Neural cell (in vitro differentiated cells): Measurements from ENCODE around the gene CA6. TPM values are rescaled to one million over a fixed set of nuclear protein-coding genes. Genes with fewer than 3 reads are reported as not detected.

Experiments
- H2AFZ ChIP-seq: fragments of 200-600, 300-800 bp; sonication (generic), shearing (Covaris generic); 2 replicates; pipeline ENCODE4 v1.6.0; 2014; ENCODE audit warnings: low read depth, mild to moderate bottlenecking, antibody characterized with exemption, low read length, moderate library complexity
- H3F3A ChIP-seq: fragments of 200-600 bp; shearing (Covaris generic); 2 replicates; pipeline ENCODE4 v1.6.1; 2016; ENCODE audit warnings: mild to moderate bottlenecking, moderate library complexity, mixed read lengths, antibody characterized with exemption, low read length; ENCODE audit not compliant: insufficient read depth, poor library complexity, severe bottlenecking
- H3K27ac ChIP-seq: fragments of 200-600, 300-800 bp; sonication (generic), shearing (Covaris generic); 2 replicates; pipeline ENCODE4 v1.5.1; 2014; ENCODE audit warnings: mild to moderate bottlenecking, low read length, moderate library complexity
- H3K27me3 ChIP-seq: fragments of 300-800, 200-600 bp; sonication (generic), shearing (Covaris generic); 2 replicates; pipeline ENCODE4 v1.6.0; 2014; ENCODE audit warnings: mild to moderate bottlenecking, low read depth, low read length, moderate library complexity; ENCODE audit not compliant: insufficient read depth
- H3K36me3 ChIP-seq: fragments of 300-800, 200-600 bp; sonication (generic), shearing (Covaris generic); 2 replicates; pipeline ENCODE4 v1.5.1; 2014; ENCODE audit warnings: mild to moderate bottlenecking, antibody characterized with exemption, low read length, moderate library complexity; ENCODE audit not compliant: insufficient read depth
- H3K4me2 ChIP-seq: fragments of 300-800, 200-600 bp; sonication (generic), shearing (Covaris generic); 2 replicates; pipeline ENCODE4 v1.6.0; 2014; ENCODE audit warnings: mild to moderate bottlenecking, low read length
- H3K4me3 ChIP-seq: fragments of 300-800, 200-600 bp; sonication (generic), shearing (Covaris generic); 2 replicates; pipeline ENCODE4 v1.5.1; 2014; ENCODE audit warnings: mild to moderate bottlenecking, low read length, moderate library complexity
- H3K79me2 ChIP-seq: fragments of 200-600 bp; shearing (Covaris generic); replicated peaks from 2 replicates; pipeline ENCODE4 v1.6.0; 2014; ENCODE audit warnings: mild to moderate bottlenecking, low read length, moderate library complexity; ENCODE audit not compliant: insufficient read depth
- H3K9ac ChIP-seq: fragments of 300-800, 200-600 bp; sonication (generic), shearing (Covaris generic); 2 replicates; pipeline ENCODE4 v1.6.1; 2016; ENCODE audit warnings: mild to moderate bottlenecking, low read length, mixed read lengths
- H3K9me2 ChIP-seq: fragments of 200-600 bp; shearing (Covaris generic); 2 replicates; pipeline ENCODE4 v1.6.1; 2016; ENCODE audit warnings: mild to moderate bottlenecking, low read length, mixed read lengths; ENCODE audit not compliant: insufficient read depth
- H3K9me3 ChIP-seq: fragments of 200-600, 300-800 bp; sonication (generic), shearing (Covaris generic); 2 replicates; pipeline ENCODE4 v1.6.1; 2016; ENCODE audit warnings: mild to moderate bottlenecking, mixed run types, low read length, moderate library complexity, mixed read lengths
- H4K20me1 ChIP-seq: fragments of 200-600 bp; shearing (Covaris generic); 2 replicates; pipeline ENCODE4 v1.6.1; 2016; ENCODE audit warnings: mild to moderate bottlenecking, mixed run types; ENCODE audit not compliant: insufficient read depth
- EP300 ChIP-seq: fragments of 450-650 bp; conservative IDR thresholded peaks from 2 replicates; pipeline ENCODE4 v1.6.1; 2014; ENCODE audit warnings: antibody characterized with exemption, mild to moderate bottlenecking, moderate library complexity; ENCODE audit not compliant: poor library complexity, severe bottlenecking
- EZH2 ChIP-seq: fragments of 200-600, 300-800 bp; shearing (Covaris generic), sonication (generic); IDR thresholded peaks from 2 replicates; pipeline ENCODE4 v1.6.1; 2014; ENCODE audit warnings: antibody characterized with exemption, low read length, borderline replicate concordance, mild to moderate bottlenecking; ENCODE audit not compliant: insufficient read depth, poor library complexity, severe bottlenecking
- MXI1 ChIP-seq: fragments of 450-650 bp; conservative IDR thresholded peaks from 2 replicates; pipeline ENCODE4 v1.6.1; 2014; ENCODE audit warnings: antibody characterized with exemption, mild to moderate bottlenecking; ENCODE audit not compliant: poor library complexity, severe bottlenecking
- POLR2AphosphoS5 ChIP-seq: IDR thresholded peaks from 2 replicates; pipeline ENCODE4 v1.6.1; 2012
- RAD21 ChIP-seq: fragments of 450-650 bp; conservative IDR thresholded peaks from 2 replicates; pipeline ENCODE4 v1.6.1; 2014; ENCODE audit warnings: antibody characterized with exemption, mild to moderate bottlenecking, moderate library complexity
- REST ChIP-seq: IDR thresholded peaks from 2 replicates; pipeline ENCODE4 v1.6.1; 2012; ENCODE audit warnings: borderline replicate concordance
- SMC3 ChIP-seq: fragments of 450-650 bp; conservative IDR thresholded peaks from 2 replicates; pipeline ENCODE4 v1.6.1; 2014; ENCODE audit warnings: antibody characterized with exemption, mild to moderate bottlenecking, moderate library complexity; ENCODE audit not compliant: poor library complexity
- TAF1 ChIP-seq: IDR thresholded peaks from 2 replicates; pipeline ENCODE4 v1.6.1; 2012; ENCODE audit warnings: low read depth
- polyA plus RNA-seq: library from polyadenylated mRNA; depleted of rRNA; stranded (reverse); fragments of >200 nt; gene quantifications from 2 replicates; pipeline ENCODE4 v1.2.3, GENCODE V29; 2014
- TF ChIP-seq, protein P1 (sequence below): fragments of 450-650 bp; IDR thresholded peaks from 2 replicates; pipeline ENCODE4 v1.5.1; 2014; ENCODE audit warnings: antibody characterized with exemption, mild to moderate bottlenecking, moderate library complexity; ENCODE audit not compliant: poor library complexity, severe bottlenecking

The CA6 gene
- polyA plus RNA-seq, 1 donor from 2014 or later: not detected

GRCh38 chr1:8943498-8944405 is 1.9 kb upstream of the CA6 start:
- no peak overlapping the region for H3K27ac ChIP-seq
- no peak overlapping the region for H3K9ac ChIP-seq
- no peak overlapping the region for H2AFZ ChIP-seq

DNA sequence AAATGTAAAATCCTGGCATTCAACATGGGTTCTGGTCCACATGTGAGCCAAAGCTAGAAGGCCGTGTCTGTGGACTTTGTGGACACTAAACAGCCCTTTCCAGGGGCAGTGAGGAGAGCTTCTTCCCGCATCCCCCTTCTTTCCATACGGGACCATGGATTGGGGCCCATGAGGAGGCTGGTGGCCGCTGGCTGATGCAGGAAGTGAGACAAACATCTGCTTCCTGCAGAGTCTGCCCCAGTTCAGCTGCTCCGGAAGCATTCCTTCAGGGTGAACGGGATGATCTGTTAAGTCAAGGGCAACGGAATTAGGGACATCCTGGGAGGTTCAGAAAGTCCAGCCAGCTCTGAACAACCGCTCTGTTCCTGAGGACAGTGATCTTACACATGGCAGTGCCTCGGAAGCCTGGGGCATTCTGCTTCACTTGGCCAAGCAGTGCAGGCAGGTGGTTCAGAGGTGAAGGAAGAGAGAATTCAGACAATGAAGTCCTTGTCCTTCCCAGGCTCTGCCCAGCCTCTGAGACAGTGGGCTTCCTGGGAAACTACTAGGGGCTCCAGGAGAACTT is 1.5 kb downstream of the CA6 start:
- Histone ChIP-seq H3F3A (no peaks in the 10 kb centered on the region), H2AFZ (no peak overlapping the region), H3K4me3 (no peak overlapping the region), H3K27me3 (no peaks in the 10 kb centered on the region), H3K27ac (no peak overlapping the region), H3K9me3 (no peaks in the 10 kb centered on the region), H3K4me2 (no peak overlapping the region), H3K36me3 (no peaks in the 10 kb centered on the region), H3K79me2 (no peaks in the 10 kb centered on the region), H3K9me2 (no peaks in the 10 kb centered on the region), H4K20me1 (no peaks in the 10 kb centered on the region), H3K9ac (no peak overlapping the region)
- TF ChIP-seq, protein P1, sequence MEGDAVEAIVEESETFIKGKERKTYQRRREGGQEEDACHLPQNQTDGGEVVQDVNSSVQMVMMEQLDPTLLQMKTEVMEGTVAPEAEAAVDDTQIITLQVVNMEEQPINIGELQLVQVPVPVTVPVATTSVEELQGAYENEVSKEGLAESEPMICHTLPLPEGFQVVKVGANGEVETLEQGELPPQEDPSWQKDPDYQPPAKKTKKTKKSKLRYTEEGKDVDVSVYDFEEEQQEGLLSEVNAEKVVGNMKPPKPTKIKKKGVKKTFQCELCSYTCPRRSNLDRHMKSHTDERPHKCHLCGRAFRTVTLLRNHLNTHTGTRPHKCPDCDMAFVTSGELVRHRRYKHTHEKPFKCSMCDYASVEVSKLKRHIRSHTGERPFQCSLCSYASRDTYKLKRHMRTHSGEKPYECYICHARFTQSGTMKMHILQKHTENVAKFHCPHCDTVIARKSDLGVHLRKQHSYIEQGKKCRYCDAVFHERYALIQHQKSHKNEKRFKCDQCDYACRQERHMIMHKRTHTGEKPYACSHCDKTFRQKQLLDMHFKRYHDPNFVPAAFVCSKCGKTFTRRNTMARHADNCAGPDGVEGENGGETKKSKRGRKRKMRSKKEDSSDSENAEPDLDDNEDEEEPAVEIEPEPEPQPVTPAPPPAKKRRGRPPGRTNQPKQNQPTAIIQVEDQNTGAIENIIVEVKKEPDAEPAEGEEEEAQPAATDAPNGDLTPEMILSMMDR: no peak
- TF ChIP-seq POLR2AphosphoS5: no peak
- TF ChIP-seq SMC3: no peak
- no peak for TF ChIP-seq TAF1
- no peak for TF ChIP-seq EZH2
- TF ChIP-seq REST: no peak
- no peak for TF ChIP-seq RAD21
- no peak for TF ChIP-seq MXI1
- no peak for TF ChIP-seq EP300

More at GRCh38 chr1:8943498-8944405, 1.9 kb upstream of the CA6 start:
- Histone ChIP-seq H3K4me2 (no peak overlapping the region), H4K20me1 (no peaks in the 10 kb centered on the region), H3K9me3 (no peaks in the 10 kb centered on the region), H3K79me2 (no peaks in the 10 kb centered on the region), H3K4me3 (no peak overlapping the region), H3F3A (no peaks in the 10 kb centered on the region), H3K36me3 (no peaks in the 10 kb centered on the region), H3K27me3 (no peaks in the 10 kb centered on the region), H3K9me2 (no peaks in the 10 kb centered on the region)
- TF ChIP-seq EP300 (no peak), MXI1 (no peak), SMC3 (no peak), POLR2AphosphoS5 (no peak), EZH2 (no peak), RAD21 (no peak)
